CD14-positive monocyte (primary cell): ENCODE measurements around the gene FOXO6. TPM values are rescaled to one million over a fixed set of nuclear protein-coding genes. Genes with fewer than 3 reads are reported as not detected.

Experiments used
- DNase-seq, 3 donors: peaks; one replicate each; pipeline ENCODE4 v3.0.0-alpha.2; 2011 to 2022
- H2AFZ ChIP-seq: 2 replicates; pipeline ENCODE4 v1.6.0; 2012; ENCODE audit warnings: mild to moderate bottlenecking, low read depth, low read length, inconsistent platforms; ENCODE audit not compliant: insufficient read depth, poor library complexity, severe bottlenecking
- H3K27ac ChIP-seq, 2 donors: 1 replicate in 1 of 2; 2 replicates in 1 of 2; pipeline ENCODE4 v1.5.1; 2012 to 2013; ENCODE audit warnings: low read length in 2 of 2, control low read depth in 1 of 2, inconsistent platforms in 1 of 2, low read depth in 1 of 2, mild to moderate bottlenecking in 1 of 2
- H3K27me3 ChIP-seq, 2 donors: one replicate each; pipeline versions ENCODE4 v1.6.0 to v1.6.1; 2011 to 2013; ENCODE audit warnings: low read length in 2 of 2; ENCODE audit not compliant: control insufficient read depth in 2 of 2, insufficient read depth in 2 of 2
- H3K36me3 ChIP-seq, 2 donors: replicated peaks in 1 of 2; 1 replicate in 1 of 2; 2 replicates in 1 of 2; pipeline versions ENCODE4 v1.5.1 to v1.6.1; 2012 to 2013; ENCODE audit warnings: low read length in 2 of 2, control low read depth in 1 of 2, inconsistent platforms in 1 of 2, mild to moderate bottlenecking in 1 of 2; ENCODE audit not compliant: insufficient read depth in 2 of 2, control insufficient read depth in 1 of 2
- H3K4me1 ChIP-seq, 2 donors: 1 replicate in 1 of 2; 2 replicates in 1 of 2; pipeline versions ENCODE4 v1.5.1 to v1.6.1; 2012 to 2013; ENCODE audit warnings: low read length in 2 of 2, control low read depth in 1 of 2, inconsistent platforms in 1 of 2, mild to moderate bottlenecking in 1 of 2, moderate library complexity in 1 of 2; ENCODE audit not compliant: insufficient read depth in 2 of 2, control insufficient read depth in 1 of 2
- H3K4me2 ChIP-seq: replicated peaks from 2 replicates; pipeline ENCODE3; 2012; ENCODE audit warnings: low read length, moderate library complexity, mild to moderate bottlenecking; ENCODE audit not compliant: poor library complexity, severe bottlenecking; ENCODE audit errors: extremely low read depth
- H3K4me3 ChIP-seq, 3 experiments: fragments of 200-600 bp in 1 of 3; sonication (generic) in 1 of 3; replicated peaks in 1 of 3; 1 replicate in 2 of 3; 2 replicates in 1 of 3; pipeline ENCODE4 v1.5.1; 2011 to 2013; ENCODE audit warnings: low read length in 3 of 3, mild to moderate bottlenecking in 3 of 3, control low read depth in 2 of 3, low read depth in 2 of 3, inconsistent platforms in 1 of 3, moderate library complexity in 1 of 3
- H3K79me2 ChIP-seq: 2 replicates; pipeline ENCODE4 v1.6.0; 2012; ENCODE audit warnings: mild to moderate bottlenecking, control low read depth, inconsistent platforms, low read length, moderate library complexity; ENCODE audit not compliant: insufficient read depth
- H3K9ac ChIP-seq: 2 replicates; pipeline ENCODE4 v1.6.0; 2017; ENCODE audit warnings: low read length, mild to moderate bottlenecking; ENCODE audit not compliant: insufficient read depth, poor library complexity, severe bottlenecking
- H3K9me3 ChIP-seq, 2 donors: replicated peaks in 1 of 2; 1 replicate in 1 of 2; 2 replicates in 1 of 2; pipeline versions ENCODE4 v1.5.1 to v1.6.1; 2012 to 2013; ENCODE audit warnings: low read length in 2 of 2, control low read depth in 1 of 2; ENCODE audit not compliant: control insufficient read depth in 1 of 2, insufficient read depth in 1 of 2
- H4K20me1 ChIP-seq: 2 replicates; pipeline ENCODE4 v1.6.0; 2012; ENCODE audit warnings: mild to moderate bottlenecking, low read length, control low read depth, moderate library complexity; ENCODE audit not compliant: insufficient read depth
- H3K27ac Mint-ChIP-seq, 7 donors: one replicate each; pipeline ENCODE4 v1.8.0; 2020; ENCODE audit warnings: mild to moderate bottlenecking in 7 of 7, mixed read lengths in 7 of 7, moderate library complexity in 6 of 7, inconsistent platforms in 2 of 7
- H3K27me3 Mint-ChIP-seq, 3 donors: one replicate each; pipeline ENCODE4 v1.8.0; 2021 to 2022; ENCODE audit warnings: low read depth in 3 of 3, mild to moderate bottlenecking in 3 of 3, mixed read lengths in 3 of 3, moderate library complexity in 3 of 3, inconsistent platforms in 1 of 3
- H3K36me3 Mint-ChIP-seq, 2 donors: one replicate each; pipeline ENCODE4 v1.8.0; 2020; ENCODE audit warnings: mixed read lengths in 2 of 2, inconsistent platforms in 1 of 2, mild to moderate bottlenecking in 1 of 2
- H3K4me1 Mint-ChIP-seq: one replicate; pipeline ENCODE4 v1.8.0; 2020; ENCODE audit warnings: mild to moderate bottlenecking, mixed read lengths
- H3K4me3 Mint-ChIP-seq, 2 donors: one replicate each; pipeline ENCODE4 v1.8.0; 2020; ENCODE audit warnings: mild to moderate bottlenecking in 2 of 2, mixed read lengths in 2 of 2, moderate library complexity in 1 of 2
- H3K9me3 Mint-ChIP-seq, 7 donors: one replicate each; pipeline ENCODE4 v1.8.0; 2020 to 2022; ENCODE audit warnings: mixed read lengths in 7 of 7, mild to moderate bottlenecking in 6 of 7, moderate library complexity in 6 of 7, inconsistent platforms in 2 of 7
- CTCF ChIP-seq: fragments of 200-600 bp; IDR thresholded peaks from one replicate; pipeline ENCODE4 v1.8.0; 2022; ENCODE audit warnings: antibody characterized with exemption, mild to moderate bottlenecking
- WGBS: methylation state at CpG from one replicate; pipeline ENCODE4 v1.1.5; 2013; ENCODE audit warnings: missing lambda C conversion rate; ENCODE audit not compliant: insufficient coverage; 5-methylcytosine and 5-hydroxymethylcytosine counted together
- intact Hi-C, 2 donors: fragments of 100-400 bp; cut with micrococcal nuclease; formaldehyde crosslinking; loops; one replicate each; pipeline versions ENCODE4 v1.15.0 to v1.15.1; 2023
- polyA plus RNA-seq, 3 donors: library from polyadenylated mRNA; depleted of rRNA in 1 of 3; unstranded in 2 of 3; stranded (reverse) in 1 of 3; fragments of 300-500 nt in 2 of 3; fragments of >200 nt in 1 of 3; fragmentation: Illumina TruSeq in 2 of 3; gene quantifications; 1 replicate in 2 of 3; 2 replicates in 1 of 3; pipeline ENCODE4 v1.2.3, GENCODE V29; 2012 to 2021

FOXO6 gene
- polyA plus RNA-seq, 3 donors: 0.05 TPM; not detected in 2

GRCh38 chr1:41428738-41429640 is 67.8 kb downstream of the FOXO6 start:
- no peaks in the 10 kb centered on the region for H3K79me2 ChIP-seq
- H3K9me3 Mint-ChIP-seq: peaks cover 0 to 2% (median 0%) of the 10 kb centered on the region in 7 donors
- peak overlapping the region; percentile 55 for H3K4me2 ChIP-seq
- no peak for DNase-seq
- peak overlapping the region; percentile 3 to 68 for H3K4me3 Mint-ChIP-seq
- H4K20me1 ChIP-seq: no peaks in the 10 kb centered on the region
- intact Hi-C loops: no loop called here
- H3K36me3 ChIP-seq: no peaks in the 10 kb centered on the region
- H3K4me1 ChIP-seq: peaks cover 41 to 55% of the 10 kb centered on the region in 2 donors
- H3K27ac ChIP-seq: peak overlapping the region; percentile 74 to 87
- H3K27me3 ChIP-seq: no peaks in the 10 kb centered on the region
- peak overlapping the region; percentile 83 to 97 (median 95) for H3K27ac Mint-ChIP-seq
- peaks cover 0 to 5% of the 10 kb centered on the region in 2 donors for H3K36me3 Mint-ChIP-seq
- H3K27me3 Mint-ChIP-seq: peaks cover 0 to 2% (median under 1%) of the 10 kb centered on the region in 3 donors
- peaks cover 53% of the 10 kb centered on the region for H3K4me1 Mint-ChIP-seq
- 74% methylated on average over 11 of the region's 16 CpGs for WGBS
- peak overlapping the region in 1 of 3 experiments; percentile 31 for H3K4me3 ChIP-seq
- TF ChIP-seq CTCF: no peak
- peak overlapping the region; percentile 31 for H3K9ac ChIP-seq
- H3K9me3 ChIP-seq: no peaks in the 10 kb centered on the region
- peak overlapping the region; percentile 67 for H2AFZ ChIP-seq

- Histone ChIP-seq H4K20me1 (no peaks in the 10 kb centered on the region), H3K27me3 (no peaks in the 10 kb centered on the region), H3K4me2 (no peak overlapping the region), H2AFZ (no peak overlapping the region), H3K4me1 (peaks cover 40 to 53% of the 10 kb centered on the region in 2 donors), H3K27ac (peak overlapping the region in 1 of 2 donors; percentile 87), H3K9ac (no peak overlapping the region), H3K9me3 (no peaks in the 10 kb centered on the region), H3K4me3 (peak overlapping the region in 1 of 3 experiments; percentile 31), H3K36me3 (no peaks in the 10 kb centered on the region), H3K79me2 (no peaks in the 10 kb centered on the region)
- H3K9me3 Mint-ChIP-seq: peaks cover 0 to 2% (median 0%) of the 10 kb centered on the region in 7 donors
- no peak for DNase-seq
- peaks cover 53% of the 10 kb centered on the region for H3K4me1 Mint-ChIP-seq
- peaks cover 5 to 7% (median 6%) of the 10 kb centered on the region in 3 donors for H3K27me3 Mint-ChIP-seq
- peaks cover 0 to 5% of the 10 kb centered on the region in 2 donors for H3K36me3 Mint-ChIP-seq
- 50% methylated on average over 4 of the region's 5 CpGs for WGBS
- peak overlapping the region in 2 of 7 donors; percentile 91 to 97 for H3K27ac Mint-ChIP-seq
- TF ChIP-seq CTCF: no peak
- intact Hi-C loops: no loop called here
- H3K4me3 Mint-ChIP-seq: no peak overlapping the region
Observed at GRCh38 chr1:41429641-41430035, 68.4 kb downstream of the FOXO6 start.
